RKO (cell line): ENCODE results near the gene TSPYL1.
A peak's percentile ranks its signal among the peaks of the same experiment; 100 is the strongest.

Experiments
- DNase-seq: peaks from one replicate; pipeline ENCODE4 v3.0.0-alpha.2; 2016; ENCODE audit warnings: low spot score

Gene TSPYL1

DNA sequence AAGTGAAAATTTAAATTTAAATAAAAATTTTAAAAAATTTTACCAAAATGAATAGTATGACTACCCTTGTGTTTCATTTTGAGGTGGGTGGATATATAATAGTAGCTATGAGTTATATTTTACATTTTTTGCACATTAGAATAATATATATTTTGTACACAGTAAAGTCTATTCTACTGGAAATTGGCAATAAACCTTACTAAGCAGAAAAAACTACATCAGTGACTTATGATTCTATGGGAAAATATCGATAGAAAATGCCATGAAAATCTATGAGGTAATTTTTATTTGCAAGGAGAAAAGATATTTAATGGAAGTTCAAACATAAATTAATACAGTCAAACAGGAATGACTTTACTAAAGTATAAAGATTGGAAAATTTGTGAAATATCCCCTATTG lies 23.0 kb downstream of the TSPYL1 start:
- no peak for DNase-seq

GRCh38 chr6:116255246-116255800 lies 24.4 kb downstream of the TSPYL1 start:
- DNase-seq: peak; percentile 55

DNA sequence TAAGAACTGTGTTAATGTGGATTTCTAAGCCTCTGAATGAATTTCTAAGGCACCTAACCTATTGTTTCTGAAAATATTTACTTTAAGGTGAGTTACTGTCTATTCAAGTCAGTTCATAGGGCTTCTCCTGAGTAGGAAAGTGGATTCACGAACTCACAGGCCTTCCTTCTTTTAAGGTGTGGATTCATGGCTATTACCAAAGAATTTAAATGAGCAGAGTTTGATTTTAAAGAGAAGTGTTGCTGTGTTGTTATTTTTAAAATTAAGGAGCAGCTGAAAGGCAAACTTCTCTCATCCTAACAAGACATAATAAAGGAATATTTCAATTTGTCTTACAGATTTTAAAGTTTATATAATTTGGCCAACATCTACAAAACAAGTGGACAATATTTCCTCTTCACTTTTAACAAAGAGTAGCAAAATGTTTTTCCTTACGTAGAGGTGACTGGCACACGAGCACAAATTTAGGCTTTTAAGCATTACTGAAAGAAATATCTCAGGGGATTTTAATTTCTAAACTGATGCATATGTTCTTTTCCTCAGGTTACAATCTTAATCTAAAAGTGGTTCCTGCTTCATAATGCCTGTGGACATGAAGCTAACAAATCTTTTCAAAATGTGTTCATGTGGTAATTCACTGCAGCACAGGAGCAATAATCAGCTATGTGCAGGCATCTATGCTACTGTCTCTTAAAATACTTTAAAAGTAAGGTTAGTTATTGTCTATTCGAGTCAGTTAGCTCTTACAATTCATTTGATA lies 25.3 kb downstream of the TSPYL1 start:
- DNase-seq: peak; percentile 23

DNA sequence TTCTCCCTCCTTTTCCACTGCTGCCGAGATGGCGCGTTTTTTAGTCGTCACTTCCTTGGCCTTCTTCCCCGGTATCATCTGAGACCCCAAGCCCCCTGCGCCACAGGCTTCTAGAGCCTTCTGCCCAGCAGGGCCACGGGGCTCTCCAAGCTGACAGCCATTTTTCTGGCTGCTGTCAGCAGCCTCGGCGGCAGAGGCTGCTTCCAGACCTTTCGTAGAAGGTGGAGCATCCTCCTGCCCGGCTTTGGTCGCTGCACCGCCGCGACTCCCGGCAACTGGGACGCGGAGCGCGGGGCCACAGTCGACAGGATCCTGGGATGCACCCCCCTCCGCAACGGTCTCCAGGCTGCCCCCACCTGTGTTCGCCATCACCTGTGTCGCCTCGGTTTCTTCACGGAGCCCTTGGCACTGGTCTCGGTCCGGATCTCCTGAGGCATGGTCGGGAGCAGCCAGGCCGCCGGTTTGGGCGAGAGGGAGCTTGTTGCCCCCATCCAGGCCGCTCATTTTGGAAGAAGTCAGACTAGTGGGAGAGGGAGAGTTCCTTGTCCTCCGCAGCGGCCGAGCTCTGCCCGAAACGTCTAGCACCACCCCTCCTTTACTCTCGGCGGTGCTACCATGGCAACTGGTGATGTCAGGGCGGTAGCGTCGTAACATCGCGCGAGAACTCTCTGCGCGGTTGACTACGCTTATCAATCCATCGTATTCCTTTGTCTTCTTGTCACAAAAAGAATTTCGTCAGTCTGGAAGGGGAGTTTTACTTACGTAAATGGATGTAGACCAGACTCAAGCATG lies 26.0 kb downstream of the TSPYL1 start, which contains the start of gene TSPYL4:
Gene TSPYL4 (minus strand): TSS at position 571 of the 792 bp plus-strand sequence. CDS start 67 bp downstream, at position 504.
- peak; percentile 95 for DNase-seq

DNA sequence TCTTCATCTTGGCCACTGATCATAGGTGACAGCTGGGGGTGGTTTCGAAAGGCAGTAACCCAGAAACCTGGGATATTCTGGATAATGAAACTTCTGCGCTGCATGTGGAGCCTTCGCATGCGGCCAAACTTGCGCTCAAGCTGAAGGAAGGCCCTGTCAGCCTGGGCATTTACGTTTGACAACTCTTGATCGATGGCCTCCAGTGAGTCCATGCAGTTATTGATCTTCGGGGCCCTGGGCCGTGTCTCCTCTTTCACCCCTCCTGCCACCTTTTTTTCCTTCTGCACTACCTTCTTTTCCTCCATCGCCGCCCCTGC lies 26.6 kb downstream of the TSPYL1 start:
- no peak for DNase-seq

GRCh38 chr6:116251568-116252384 lies 28.0 kb downstream of the TSPYL1 start:
- peak; percentile 57 for DNase-seq

GRCh38 chr6:116248577-116248976 lies 31.2 kb downstream of the TSPYL1 start:
- DNase-seq: no peak

- DNase-seq: no peak
These were observed 32.4 kb downstream of the TSPYL1 start for GRCh38 chr6:116247285-116247684.

- DNase-seq: no peak
These were observed 33.6 kb downstream of the TSPYL1 start for GRCh38 chr6:116246089-116246488.

DNA sequence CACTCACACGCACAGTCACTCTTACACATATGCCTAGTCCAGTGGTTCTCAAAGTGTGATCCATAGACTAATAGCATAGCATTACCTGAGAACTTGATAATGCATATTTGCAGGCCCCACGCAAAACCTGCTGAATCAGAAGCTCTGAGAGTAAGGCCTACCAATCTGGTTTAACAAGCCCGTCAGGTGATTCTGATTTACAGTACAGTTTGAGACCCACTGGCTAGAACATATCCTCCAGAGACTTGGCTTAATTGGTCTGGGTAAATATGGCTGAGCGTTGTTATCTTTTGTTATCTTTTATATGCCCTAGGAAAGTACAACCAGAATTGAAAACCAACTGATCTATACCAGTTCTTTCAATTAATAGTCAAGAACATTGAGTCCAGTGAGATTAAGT lies 35.4 kb downstream of the TSPYL1 start:
- no peak for DNase-seq

GRCh38 chr6:116239856-116240255 lies 39.9 kb downstream of the TSPYL1 start:
- DNase-seq: no peak

GRCh38 chr6:116239256-116239655 lies 40.5 kb downstream of the TSPYL1 start:
- no peak for DNase-seq

- no peak for DNase-seq
These were observed 41.6 kb downstream of the TSPYL1 start for GRCh38 chr6:116238083-116238482.

GRCh38 chr6:116234689-116235088 lies 45.0 kb downstream of the TSPYL1 start:
- no peak for DNase-seq

DNA sequence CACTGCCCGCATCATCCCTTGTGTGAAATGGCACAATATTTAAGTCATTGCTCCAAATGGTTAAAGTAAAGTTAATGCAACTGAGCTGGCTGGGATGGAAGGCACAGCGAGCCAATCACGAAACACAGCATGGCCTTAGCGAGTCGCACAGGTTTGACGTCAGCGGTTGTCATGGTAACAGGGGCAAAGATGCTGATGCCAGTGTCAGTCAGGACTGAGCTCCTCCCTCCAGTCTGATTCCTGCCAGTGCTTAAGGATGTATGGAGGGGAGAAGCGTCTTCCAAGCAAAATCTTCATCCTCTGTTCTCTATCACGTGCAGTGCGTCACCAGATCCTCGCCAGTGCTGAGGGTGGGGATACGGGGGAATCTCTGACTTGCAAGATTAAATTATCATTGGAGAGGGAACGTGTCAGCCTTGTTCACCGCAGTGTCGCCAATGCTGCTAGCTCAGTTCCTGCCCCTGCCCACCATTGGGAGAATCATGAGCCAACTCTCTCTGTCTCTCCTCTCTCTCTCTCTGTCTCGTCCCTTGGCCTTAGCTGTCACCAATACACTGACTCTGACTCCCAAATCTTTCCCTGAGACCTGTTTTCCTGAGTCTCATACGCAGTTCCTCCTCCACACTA lies 50.3 kb downstream of the TSPYL1 start:
- peak; percentile 35 for DNase-seq
